NOMO-1 (cell line): ENCODE data around the gene TRIM32.

ENCODE experiments used
- DNase-seq, 2 experiments: peaks; one replicate each; lab custom pipeline; 2025; ENCODE audit not compliant: unreplicated experiment in 2 of 2; lab: John Stamatoyannopoulos, UW

The TRIM32 gene

GRCh38 chr9:116704470-116704869, 17.4 kb downstream of the TRIM32 start:
- no peak for DNase-seq

DNA sequence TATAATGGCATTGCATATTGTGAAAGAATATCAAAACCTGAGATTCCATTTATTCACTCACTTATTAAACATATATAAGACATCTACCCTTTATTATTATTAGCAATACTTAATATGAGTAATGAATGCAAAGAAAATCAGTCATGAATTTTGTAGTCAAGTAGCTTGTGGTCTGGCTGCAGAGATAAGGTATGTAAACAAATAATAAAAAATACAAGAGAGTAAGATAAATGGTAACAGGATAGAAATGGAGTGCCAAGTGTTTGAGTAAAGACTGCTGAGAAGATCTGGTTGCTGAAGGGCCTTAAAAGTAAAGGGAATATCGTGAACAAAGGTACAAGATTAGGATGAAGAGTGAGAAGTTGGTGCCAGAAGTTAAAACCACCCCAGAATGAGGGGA, 18.4 kb downstream of the TRIM32 start:
- no peak for DNase-seq

DNA sequence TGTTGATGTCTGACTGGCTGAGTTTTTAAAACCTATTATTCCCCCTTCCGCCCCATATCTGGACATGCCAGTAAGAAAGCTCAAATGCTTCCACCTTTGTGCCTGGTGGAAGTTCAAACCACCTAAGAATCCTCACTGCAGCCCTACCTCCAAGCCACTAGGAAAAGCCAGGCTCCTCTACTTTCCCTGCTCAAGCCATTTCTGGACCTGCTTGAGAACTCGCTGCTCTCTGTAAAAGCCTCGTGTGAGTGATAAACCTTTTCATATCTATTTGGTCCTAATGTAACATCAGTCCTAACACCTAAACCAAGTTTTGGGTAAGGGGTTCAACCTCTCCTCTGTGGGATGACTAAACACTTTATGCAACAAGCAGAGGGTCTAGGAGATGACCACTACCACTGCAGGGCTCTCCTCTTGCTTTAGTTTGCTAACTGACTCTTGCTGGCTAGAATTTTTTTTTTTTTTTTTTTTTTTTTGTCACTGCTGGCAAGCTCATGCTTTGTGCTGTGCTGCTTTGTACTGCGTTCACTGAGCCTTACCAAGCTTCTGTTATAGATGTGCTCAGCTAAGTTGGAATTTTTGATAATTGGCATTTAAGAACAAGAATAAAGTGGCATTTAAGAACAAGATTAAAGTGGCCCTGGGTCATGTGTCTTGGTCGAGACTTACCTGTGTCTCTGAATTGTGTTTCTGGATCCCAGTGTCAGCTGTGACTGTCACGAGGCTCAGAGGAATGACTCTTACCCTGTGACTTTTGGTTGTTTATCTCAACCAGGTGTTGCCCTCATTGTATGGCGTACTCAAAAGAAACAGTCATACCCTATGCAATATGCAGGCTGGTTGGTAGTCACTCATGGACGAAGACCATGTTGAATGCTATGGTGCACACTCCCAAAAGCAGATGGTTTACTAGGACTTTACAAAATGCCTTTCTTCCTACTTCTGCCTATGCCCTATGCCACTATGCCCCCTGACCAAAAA, 19.5 kb downstream of the TRIM32 start:
- no peak for DNase-seq

- no peak for DNase-seq
Observed at GRCh38 chr9:116712781-116713180, 25.7 kb downstream of the TRIM32 start.

GRCh38 chr9:116713271-116713670, 26.2 kb downstream of the TRIM32 start:
- no peak for DNase-seq

GRCh38 chr9:116715751-116716150, 28.6 kb downstream of the TRIM32 start:
- no peak for DNase-seq

- DNase-seq = no peak
Observed at GRCh38 chr9:116716438-116716837, 29.3 kb downstream of the TRIM32 start.

- no peak for DNase-seq
Observed at GRCh38 chr9:116717150-116717549, 30.0 kb downstream of the TRIM32 start.

GRCh38 chr9:116718111-116718510, 31.0 kb downstream of the TRIM32 start:
- DNase-seq = no peak

DNA sequence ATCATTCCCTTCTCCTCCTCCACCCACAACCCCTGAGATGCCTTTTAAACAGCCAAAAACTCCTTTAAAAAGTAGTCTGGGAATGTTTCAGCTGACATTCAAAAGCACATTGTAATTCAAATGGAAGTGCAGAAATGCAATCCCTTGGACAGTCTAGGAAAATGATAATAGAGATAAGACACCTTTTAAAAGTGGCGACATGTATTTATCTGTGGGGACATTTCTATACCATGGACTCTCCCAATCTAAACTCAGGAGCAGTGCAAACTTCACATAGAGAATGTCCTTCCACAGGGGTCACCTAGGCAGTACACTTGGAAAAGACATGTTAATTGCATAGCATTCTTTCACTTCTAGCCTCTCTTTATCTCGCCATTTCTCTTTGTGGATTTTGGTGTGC, 33.0 kb downstream of the TRIM32 start:
- no peak for DNase-seq

- no peak for DNase-seq
Observed at GRCh38 chr9:116721411-116721810, 34.3 kb downstream of the TRIM32 start.

DNA sequence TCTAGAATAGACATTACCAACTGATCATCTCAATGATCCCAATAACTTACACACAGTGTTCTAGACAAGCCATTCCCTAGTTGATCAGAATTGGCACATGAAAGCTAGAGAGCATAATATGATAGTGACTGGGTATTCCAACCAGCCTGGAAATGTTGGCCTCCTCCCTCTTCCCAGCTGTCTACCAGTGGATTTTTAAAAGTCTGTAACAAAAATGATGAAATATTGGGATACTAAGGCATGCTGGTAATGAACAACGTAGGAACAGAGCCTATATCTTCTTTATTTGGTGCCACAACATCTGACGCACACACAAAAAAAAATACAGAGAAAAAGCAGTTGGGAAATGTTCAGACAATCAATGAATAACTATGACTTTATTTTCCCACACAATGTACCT, 34.8 kb downstream of the TRIM32 start:
- no peak for DNase-seq

DNA sequence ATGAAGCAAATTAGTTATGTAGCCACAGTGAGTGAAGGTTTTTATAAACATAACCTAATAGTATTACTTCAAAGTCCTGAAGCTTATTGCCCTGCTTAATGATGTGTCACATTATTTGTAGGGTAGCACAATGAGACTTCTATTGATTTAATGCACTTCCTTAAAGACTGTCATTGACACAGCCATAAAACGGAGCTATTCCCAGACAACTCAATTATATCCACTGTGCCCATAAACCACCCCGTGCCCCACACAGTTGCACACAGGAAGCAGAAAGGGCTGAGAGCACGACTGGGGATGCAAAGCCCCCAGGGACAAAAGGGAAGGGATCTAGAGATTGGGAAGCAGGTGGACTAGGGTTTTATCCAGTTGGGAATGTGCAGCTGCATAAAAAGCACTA, 37.0 kb downstream of the TRIM32 start:
- DNase-seq = no peak

DNA sequence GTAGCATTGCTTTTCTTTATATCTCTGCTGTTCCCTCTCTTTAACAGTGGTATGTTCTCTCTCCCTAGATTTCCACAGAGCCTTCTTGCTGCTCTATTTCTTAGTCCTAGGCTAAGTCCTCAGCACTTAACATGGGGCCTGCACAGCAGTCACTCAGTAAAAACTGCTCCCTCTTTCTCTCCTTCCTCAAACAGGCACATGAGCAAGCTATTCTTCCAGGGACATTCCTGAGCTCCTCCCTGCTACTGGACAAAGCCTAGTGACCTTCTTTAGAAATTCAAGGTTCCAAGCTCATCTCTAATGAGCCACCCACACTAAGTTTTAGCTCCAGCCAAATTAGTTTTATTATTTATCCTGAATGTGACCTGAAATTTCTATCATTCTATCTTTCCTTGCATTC, 39.5 kb downstream of the TRIM32 start:
- no peak for DNase-seq

- no peak for DNase-seq
Observed at GRCh38 chr9:116733010-116733641, 46.0 kb downstream of the TRIM32 start.

GRCh38 chr9:116736399-116737151, 49.5 kb downstream of the TRIM32 start:
- no peak for DNase-seq

DNA sequence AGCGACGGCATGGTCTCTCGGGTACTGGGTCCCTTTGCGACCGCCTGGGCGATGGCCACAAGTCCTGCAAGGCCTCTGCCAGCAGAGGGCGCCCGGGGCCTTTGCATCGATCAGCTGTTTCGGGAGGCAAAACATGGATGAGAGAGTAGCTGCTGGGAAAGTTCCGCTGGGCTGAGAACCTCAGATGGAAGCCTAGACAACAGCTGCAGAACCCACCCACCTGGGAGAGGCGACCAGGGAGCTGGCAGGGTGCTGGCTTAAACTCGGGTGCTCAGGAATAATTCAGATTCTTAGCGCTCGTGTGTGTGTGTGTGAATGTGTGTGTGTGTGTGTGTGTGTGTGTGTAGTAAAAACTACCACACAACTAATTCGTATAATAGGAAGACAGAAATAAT, 50.0 kb downstream of the TRIM32 start:
- DNase-seq = peak; percentile 13 to 33

DNA sequence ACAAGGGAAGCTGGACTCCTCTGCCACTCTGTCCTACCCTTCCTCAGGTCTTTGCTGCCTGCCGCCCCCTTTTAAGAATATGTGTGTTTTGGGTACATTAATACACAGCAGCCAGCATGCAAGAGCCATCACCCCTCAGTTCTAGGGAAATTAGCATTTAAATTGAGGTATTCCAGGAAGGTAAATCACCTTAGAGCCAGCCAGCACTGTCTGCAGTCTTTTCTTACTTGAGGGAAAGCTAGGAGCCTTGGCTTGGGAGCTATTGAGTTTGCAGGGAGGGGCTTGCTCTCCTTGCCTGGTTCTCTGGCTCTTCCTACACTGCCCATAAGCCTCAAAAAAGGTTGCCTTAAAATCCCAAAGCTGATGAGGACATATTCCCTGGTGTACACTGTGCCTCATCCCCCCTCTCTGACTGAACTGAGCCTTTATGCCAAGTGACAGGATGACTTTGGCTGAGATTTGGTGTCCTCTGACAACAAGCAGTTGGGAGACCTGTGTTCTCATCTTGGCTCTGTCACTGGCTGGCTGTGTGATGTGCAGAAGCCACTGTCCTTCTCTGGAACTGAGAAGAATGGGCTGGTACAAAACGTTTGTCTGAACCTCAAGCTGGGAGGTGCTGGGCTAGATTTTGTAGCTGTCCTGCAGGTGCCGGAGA, 54.1 kb downstream of the TRIM32 start:
- no peak for DNase-seq

- DNase-seq = no peak
Observed at GRCh38 chr9:116741742-116742141, 54.6 kb downstream of the TRIM32 start.

GRCh38 chr9:116749176-116749575, 62.1 kb downstream of the TRIM32 start:
- DNase-seq = no peak

- DNase-seq = no peak
Observed at GRCh38 chr9:116749772-116750171, 62.7 kb downstream of the TRIM32 start.
